ENCODE results near the gene PTPN3.

PTPN3 gene

DNA sequence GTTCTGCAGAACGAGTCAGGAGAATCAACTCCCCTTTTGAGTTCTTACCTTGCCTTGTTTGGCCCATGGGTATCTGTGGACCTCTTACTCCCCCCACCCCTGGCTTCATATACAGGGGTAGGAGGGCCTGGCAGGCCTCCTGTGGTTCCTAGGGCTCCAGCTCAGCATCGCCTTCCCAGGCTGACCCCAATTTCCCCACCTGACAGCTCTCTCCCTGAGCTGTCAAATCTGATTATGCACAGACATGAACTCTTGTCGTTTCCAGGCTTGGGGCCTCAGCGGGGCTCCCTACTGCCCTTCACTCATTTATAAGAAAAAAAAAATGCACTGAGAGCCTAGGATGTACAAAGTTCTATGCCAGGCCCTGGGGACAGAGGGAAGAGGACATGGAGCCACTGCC is 67.9 kb downstream of the PTPN3 start:
- TF ChIP-seq POLR2AphosphoS5 (IDR thresholded peaks at IDR 0.05; ENCODE audit: low read depth, low read length) = no peak
- no peak for TF ChIP-seq FOXP2 (optimal IDR thresholded peaks at IDR 0.05; ENCODE audit: borderline replicate concordance, extremely low read depth, extremely low read length, insufficient read depth)
- no peak for TF ChIP-seq TAF1 (IDR thresholded peaks at IDR 0.05; ENCODE audit: borderline replicate concordance, insufficient read depth, low read length)
- TF ChIP-seq REST (IDR thresholded peaks at IDR 0.05; ENCODE audit: insufficient read depth in 1 of 2, low read depth in 2 of 2, low read length in 2 of 2) = no peak
- TF ChIP-seq SIN3A (IDR thresholded peaks at IDR 0.05; ENCODE audit: borderline replicate concordance, insufficient read depth, low read length) = no peak

DNA sequence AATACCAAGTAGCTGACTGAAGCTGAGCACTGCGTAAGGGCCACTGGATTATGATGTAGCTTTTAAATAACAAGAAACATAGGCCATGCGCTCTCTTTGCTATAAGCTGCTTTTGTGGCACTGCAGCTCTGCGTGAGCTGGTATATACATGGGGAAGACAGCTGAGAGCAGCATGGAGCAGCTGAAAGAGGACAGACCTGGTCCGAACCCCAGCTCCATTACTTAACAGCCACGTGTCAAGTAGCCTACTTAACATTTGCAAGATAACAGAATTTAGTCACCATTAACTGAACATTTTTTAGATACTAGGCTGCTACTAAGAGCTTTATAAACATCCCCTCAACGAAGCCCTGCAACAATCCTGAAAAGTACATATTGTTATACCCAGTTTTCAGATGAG is 69.3 kb downstream of the PTPN3 start:
- TF ChIP-seq REST (IDR thresholded peaks at IDR 0.05; ENCODE audit: insufficient read depth in 1 of 2, low read depth in 2 of 2, low read length in 2 of 2) (no peak), TAF1 (IDR thresholded peaks at IDR 0.05; ENCODE audit: borderline replicate concordance, insufficient read depth, low read length) (no peak), SIN3A (IDR thresholded peaks at IDR 0.05; ENCODE audit: borderline replicate concordance, insufficient read depth, low read length) (no peak), FOXP2 (optimal IDR thresholded peaks at IDR 0.05; ENCODE audit: borderline replicate concordance, extremely low read depth, extremely low read length, insufficient read depth) (no peak), POLR2AphosphoS5 (IDR thresholded peaks at IDR 0.05; ENCODE audit: low read depth, low read length) (no peak)

DNA sequence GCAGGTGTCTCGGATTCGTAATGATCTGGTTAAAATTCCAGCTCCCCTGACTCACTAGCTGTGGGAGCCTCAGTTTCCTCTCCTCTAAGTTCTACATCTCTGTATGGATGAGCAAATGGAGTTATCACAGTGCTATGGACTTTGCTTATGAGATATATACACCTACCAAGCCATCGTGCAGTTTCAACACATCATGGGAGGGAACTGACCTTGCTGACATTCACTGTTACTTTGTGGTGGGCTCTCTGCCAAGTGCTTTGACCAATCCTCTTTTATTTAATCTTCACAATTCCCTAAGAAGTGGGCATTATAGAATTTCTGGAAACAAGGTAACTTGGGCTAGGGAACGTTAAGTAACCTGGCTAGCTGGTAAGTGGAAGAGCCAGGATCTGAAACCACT is 70.2 kb downstream of the PTPN3 start:
- TF ChIP-seq POLR2AphosphoS5 (IDR thresholded peaks at IDR 0.05; ENCODE audit: low read depth, low read length) = no peak
- no peak for TF ChIP-seq REST (IDR thresholded peaks at IDR 0.05; ENCODE audit: insufficient read depth in 1 of 2, low read depth in 2 of 2, low read length in 2 of 2)
- TF ChIP-seq FOXP2 (optimal IDR thresholded peaks at IDR 0.05; ENCODE audit: borderline replicate concordance, extremely low read depth, extremely low read length, insufficient read depth) = no peak

GRCh38 chr9:109426626-109427402 is 71.3 kb downstream of the PTPN3 start:
- TF ChIP-seq TAF1 (IDR thresholded peaks at IDR 0.05; ENCODE audit: borderline replicate concordance, insufficient read depth, low read length) (no peak), REST (IDR thresholded peaks at IDR 0.05; ENCODE audit: insufficient read depth in 1 of 2, low read depth in 2 of 2, low read length in 2 of 2) (no peak), POLR2AphosphoS5 (IDR thresholded peaks at IDR 0.05; ENCODE audit: low read depth, low read length) (no peak), FOXP2 (optimal IDR thresholded peaks at IDR 0.05; ENCODE audit: borderline replicate concordance, extremely low read depth, extremely low read length, insufficient read depth) (no peak), SIN3A (IDR thresholded peaks at IDR 0.05; ENCODE audit: borderline replicate concordance, insufficient read depth, low read length) (no peak)
